SU-DHL-6 (cell line): ENCODE measurements around the gene CNTN4.

Experiments
- EZH2phosphoT487 ChIP-seq: fragments of 200-600 bp; sonication (generic), shearing (Covaris generic); conservative IDR thresholded peaks from 2 replicates; pipeline ENCODE4 v1.6.1; 2018; ENCODE audit warnings: mild to moderate bottlenecking, antibody characterized with exemption, low read length, moderate library complexity, mixed read lengths
- TF ChIP-seq, protein P1 (sequence below): fragments of 200-600 bp; sonication (generic); IDR thresholded peaks from one replicate; pipeline ENCODE4 v1.5.1; 2017; ENCODE audit warnings: antibody characterized with exemption, mild to moderate bottlenecking, low read length, moderate library complexity; ENCODE audit not compliant: insufficient read depth, poor library complexity, severe bottlenecking

DNA sequence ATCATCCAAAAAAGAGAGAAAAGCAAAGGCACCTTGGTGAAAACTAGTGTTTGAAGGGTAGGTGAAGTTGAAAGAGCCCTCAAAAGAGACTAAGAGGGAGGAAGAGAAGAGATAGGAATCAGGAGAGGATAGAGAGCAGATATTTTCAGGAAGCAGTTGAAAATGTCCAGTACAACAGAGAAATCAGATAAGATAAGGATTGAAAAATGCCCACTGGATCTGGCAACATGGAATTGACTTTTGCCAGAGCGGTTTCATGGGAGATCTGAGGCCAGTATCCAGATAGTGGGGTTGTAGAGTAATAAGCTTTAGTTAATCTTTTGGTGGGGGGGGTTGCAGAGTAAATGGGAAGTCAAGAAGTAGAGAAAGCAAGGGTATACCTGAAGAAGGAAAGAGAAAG, 674.1 kb downstream of the CNTN4 start:
- TF ChIP-seq, protein P1, sequence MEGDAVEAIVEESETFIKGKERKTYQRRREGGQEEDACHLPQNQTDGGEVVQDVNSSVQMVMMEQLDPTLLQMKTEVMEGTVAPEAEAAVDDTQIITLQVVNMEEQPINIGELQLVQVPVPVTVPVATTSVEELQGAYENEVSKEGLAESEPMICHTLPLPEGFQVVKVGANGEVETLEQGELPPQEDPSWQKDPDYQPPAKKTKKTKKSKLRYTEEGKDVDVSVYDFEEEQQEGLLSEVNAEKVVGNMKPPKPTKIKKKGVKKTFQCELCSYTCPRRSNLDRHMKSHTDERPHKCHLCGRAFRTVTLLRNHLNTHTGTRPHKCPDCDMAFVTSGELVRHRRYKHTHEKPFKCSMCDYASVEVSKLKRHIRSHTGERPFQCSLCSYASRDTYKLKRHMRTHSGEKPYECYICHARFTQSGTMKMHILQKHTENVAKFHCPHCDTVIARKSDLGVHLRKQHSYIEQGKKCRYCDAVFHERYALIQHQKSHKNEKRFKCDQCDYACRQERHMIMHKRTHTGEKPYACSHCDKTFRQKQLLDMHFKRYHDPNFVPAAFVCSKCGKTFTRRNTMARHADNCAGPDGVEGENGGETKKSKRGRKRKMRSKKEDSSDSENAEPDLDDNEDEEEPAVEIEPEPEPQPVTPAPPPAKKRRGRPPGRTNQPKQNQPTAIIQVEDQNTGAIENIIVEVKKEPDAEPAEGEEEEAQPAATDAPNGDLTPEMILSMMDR: no peak
- TF ChIP-seq EZH2phosphoT487: no peak
